Testis (tissue), 2 donors: ENCODE data around the gene ZNF334.

Source experiments
- CTCF ChIP-seq, 3 experiments: fragments of 450-650 bp in 2 of 3; fragments of 200-600 bp in 1 of 3; sonication (generic) in 1 of 3; IDR thresholded peaks; one replicate each; pipeline ENCODE4 v1.5.1; 2016 to 2019; ENCODE audit warnings: antibody characterized with exemption in 3 of 3, mild to moderate bottlenecking in 2 of 3, moderate library complexity in 1 of 3
- POLR2A ChIP-seq: fragments of 450-650 bp; IDR thresholded peaks from one replicate; pipeline ENCODE4 v1.6.1; 2017; ENCODE audit warnings: antibody characterized with exemption, mild to moderate bottlenecking, moderate library complexity

GRCh38 chr20:46494077-46494476 lies 19.3 kb downstream of the ZNF334 start:
- no peak for TF ChIP-seq CTCF (IDR thresholded peaks at IDR 0.05)
- no peak for TF ChIP-seq POLR2A
